Ectodermal cell (in vitro differentiated cells): ENCODE measurements around the gene BTBD9.

Experiments used
- H3K27ac ChIP-seq: 2 replicates; pipeline ENCODE4 v1.7.0; 2013; ENCODE audit warnings: mild to moderate bottlenecking, low read depth, low read length; ENCODE audit not compliant: insufficient read depth, poor library complexity, severe bottlenecking
- H3K27me3 ChIP-seq: 2 replicates; pipeline ENCODE4 v1.7.0; 2013; ENCODE audit warnings: mild to moderate bottlenecking, low read length; ENCODE audit not compliant: insufficient read depth, control insufficient read depth, poor library complexity, severe bottlenecking
- H3K36me3 ChIP-seq: one replicate; pipeline ENCODE4 v1.7.0; 2013; ENCODE audit warnings: low read length; ENCODE audit not compliant: control insufficient read depth, insufficient read depth
- H3K4me1 ChIP-seq: one replicate; pipeline ENCODE4 v1.7.0; 2013; ENCODE audit warnings: low read length; ENCODE audit not compliant: control insufficient read depth, insufficient read depth
- H3K4me3 ChIP-seq: 2 replicates; pipeline ENCODE4 v1.7.0; 2013; ENCODE audit warnings: low read depth, low read length, control low read depth; ENCODE audit not compliant: insufficient read depth
- H3K9me3 ChIP-seq: 2 replicates; pipeline ENCODE4 v1.7.0; 2013; ENCODE audit warnings: mild to moderate bottlenecking, low read length, moderate library complexity; ENCODE audit not compliant: control insufficient read depth
- WGBS, 2 experiments: methylation state at CpG; one replicate each; pipeline ENCODE4 v1.1.7; 2013; ENCODE audit warnings: missing lambda C conversion rate in 2 of 2; 5-methylcytosine and 5-hydroxymethylcytosine counted together

BTBD9 gene

DNA sequence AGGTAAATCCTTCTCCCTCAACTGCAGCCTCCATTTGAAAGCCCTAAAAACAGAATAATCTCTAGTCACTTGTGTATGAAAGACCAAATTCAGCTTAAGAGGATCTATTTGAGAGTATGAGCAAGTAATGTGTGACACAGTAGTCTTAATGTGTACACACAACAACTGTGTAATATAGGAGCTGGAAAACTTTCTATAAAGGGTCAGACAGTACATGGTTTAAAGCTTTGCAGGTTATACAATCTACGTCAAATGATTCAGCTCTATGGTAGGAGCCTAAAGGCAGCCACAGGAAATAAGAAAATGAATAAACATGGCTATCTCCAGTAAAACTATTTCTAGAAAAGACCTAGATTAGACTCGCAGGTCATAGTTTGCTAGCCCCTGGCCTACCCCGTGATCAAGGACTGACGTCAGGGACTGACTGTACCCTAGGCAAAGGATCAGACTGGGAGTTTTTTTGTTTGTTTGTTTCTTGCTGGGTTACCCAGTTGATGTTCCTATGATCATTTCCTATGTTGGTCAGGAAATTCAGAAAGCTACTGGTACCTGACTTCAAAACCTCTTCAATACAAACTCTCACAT, 39.7 kb downstream of the BTBD9 start:
- WGBS, 2 experiments, result 92 to 97% methylated on average over 4 of the region's 4 CpGs
- Histone ChIP-seq H3K4me1 (no peaks in the 10 kb centered on the region), H3K4me3 (no peak overlapping the region), H3K9me3 (no peaks in the 10 kb centered on the region), H3K27me3 (no peaks in the 10 kb centered on the region), H3K27ac (no peak overlapping the region), H3K36me3 (no peaks in the 10 kb centered on the region)

GRCh38 chr6:38599261-38599660, 40.5 kb downstream of the BTBD9 start:
- Histone ChIP-seq H3K36me3 (no peaks in the 10 kb centered on the region), H3K27ac (no peak overlapping the region), H3K27me3 (no peaks in the 10 kb centered on the region), H3K9me3 (no peaks in the 10 kb centered on the region), H3K4me1 (no peaks in the 10 kb centered on the region), H3K4me3 (no peak overlapping the region)
- WGBS, 2 experiments, result 91 to 96% methylated on average over 5 of the region's 5 CpGs

- Histone ChIP-seq H3K27me3 (no peaks in the 10 kb centered on the region), H3K4me1 (no peaks in the 10 kb centered on the region), H3K4me3 (no peak overlapping the region), H3K9me3 (no peaks in the 10 kb centered on the region), H3K36me3 (no peaks in the 10 kb centered on the region), H3K27ac (no peak overlapping the region)
- 100% methylated on average over 2 of the region's 3 CpGs; no CpG with 5 or more reads in 1 of the 2 experiments for WGBS, 2 experiments
Measured at GRCh38 chr6:38593998-38594665, 45.6 kb downstream of the BTBD9 start.

DNA sequence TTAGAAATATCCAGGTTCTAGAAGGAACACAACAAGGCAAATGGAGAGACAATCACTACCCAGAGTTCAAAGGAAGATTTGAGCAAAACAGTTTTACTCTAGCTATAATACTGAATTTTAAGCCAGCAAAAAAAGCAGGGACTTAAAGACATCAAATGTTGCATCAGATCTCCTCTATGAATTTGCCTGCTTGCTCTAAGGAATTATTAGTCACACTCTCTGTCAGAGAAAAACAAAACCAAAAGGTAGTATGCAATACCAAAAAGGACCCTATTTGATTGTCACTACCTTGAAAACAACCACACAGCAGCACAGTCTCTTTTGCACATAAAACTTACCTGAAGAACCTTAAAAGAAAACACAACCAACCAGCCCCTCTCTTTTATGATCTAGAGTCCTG, 46.3 kb downstream of the BTBD9 start:
- Histone ChIP-seq H3K27ac (no peak overlapping the region), H3K4me3 (no peak overlapping the region), H3K27me3 (no peaks in the 10 kb centered on the region), H3K9me3 (no peaks in the 10 kb centered on the region), H3K4me1 (no peaks in the 10 kb centered on the region), H3K36me3 (no peaks in the 10 kb centered on the region)

- no peaks in the 10 kb centered on the region for H3K36me3 ChIP-seq
- H3K9me3 ChIP-seq, result no peaks in the 10 kb centered on the region
- no peak overlapping the region for H3K4me3 ChIP-seq
- H3K27ac ChIP-seq, result no peak overlapping the region
- no peaks in the 10 kb centered on the region for H3K4me1 ChIP-seq
- H3K27me3 ChIP-seq, result no peaks in the 10 kb centered on the region
- 86% methylated on average over 1 of the region's 1 CpG; no CpG with 5 or more reads in 1 of the 2 experiments for WGBS, 2 experiments
Measured at GRCh38 chr6:38591439-38591838, 48.3 kb downstream of the BTBD9 start.

DNA sequence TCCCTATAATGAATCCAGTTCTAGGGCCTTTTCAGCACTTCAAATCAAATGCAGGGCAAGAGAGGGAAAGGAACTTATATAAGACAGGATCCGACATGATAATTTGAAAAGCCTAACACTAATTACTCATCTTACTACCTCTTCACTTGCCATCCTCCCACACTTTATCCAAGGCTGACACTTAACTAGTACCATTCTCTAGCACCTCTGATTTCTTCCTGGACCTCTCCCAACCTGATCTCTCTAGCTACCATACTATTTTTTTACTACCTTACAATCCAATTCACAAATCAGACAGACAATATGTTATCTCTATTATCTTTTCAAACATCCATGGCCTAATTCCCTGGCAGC, 50.4 kb downstream of the BTBD9 start:
- no peaks in the 10 kb centered on the region for H3K9me3 ChIP-seq
- no peak overlapping the region for H3K4me3 ChIP-seq
- H3K27me3 ChIP-seq, result no peaks in the 10 kb centered on the region
- no peaks in the 10 kb centered on the region for H3K36me3 ChIP-seq
- no peaks in the 10 kb centered on the region for H3K4me1 ChIP-seq
- 81 to 93% methylated on average over 1 of the region's 1 CpG for WGBS, 2 experiments
- H3K27ac ChIP-seq, result no peak overlapping the region

GRCh38 chr6:38588631-38589366, 50.9 kb downstream of the BTBD9 start:
- Histone ChIP-seq H3K36me3 (no peaks in the 10 kb centered on the region), H3K27ac (no peak overlapping the region), H3K4me3 (no peak overlapping the region), H3K27me3 (no peaks in the 10 kb centered on the region), H3K4me1 (no peaks in the 10 kb centered on the region), H3K9me3 (no peaks in the 10 kb centered on the region)
- 93 to 96% methylated on average over 2 of the region's 2 CpGs for WGBS, 2 experiments

DNA sequence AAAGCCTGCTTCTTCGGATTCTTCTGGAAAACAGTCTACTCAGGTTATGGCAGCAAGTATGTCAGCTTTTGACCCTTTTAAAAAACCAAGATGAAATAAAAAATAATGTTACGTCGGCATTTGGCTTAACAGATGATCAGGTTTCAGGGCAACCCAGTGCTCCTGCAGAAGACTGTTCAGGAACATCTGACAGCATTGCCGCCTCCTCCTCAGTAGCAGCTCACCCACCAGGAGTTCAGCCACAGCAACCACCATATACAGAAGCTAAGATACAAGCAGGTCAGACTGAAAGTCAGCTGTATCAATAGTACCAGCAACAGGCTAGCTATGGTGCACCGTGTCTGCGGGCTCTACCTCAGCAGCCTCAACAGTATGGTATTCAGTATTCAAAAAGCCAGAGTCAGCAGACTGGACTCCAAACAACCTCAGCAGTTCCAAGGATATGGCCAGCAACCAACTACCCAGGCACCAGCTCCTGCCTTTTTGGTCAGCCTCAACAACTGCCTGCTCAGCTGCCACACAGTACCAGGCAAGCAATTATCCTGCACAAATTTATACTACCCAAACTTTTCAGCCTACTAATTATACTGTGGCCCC, 51.9 kb downstream of the BTBD9 start:
- WGBS, 2 experiments, result 91 to 96% methylated on average over 6 of the region's 6 CpGs
- H3K4me1 ChIP-seq, result no peaks in the 10 kb centered on the region
- no peaks in the 10 kb centered on the region for H3K36me3 ChIP-seq

GRCh38 chr6:38586992-38587391, 52.7 kb downstream of the BTBD9 start:
- Histone ChIP-seq H3K27me3 (no peaks in the 10 kb centered on the region), H3K4me1 (no peaks in the 10 kb centered on the region), H3K9me3 (no peaks in the 10 kb centered on the region), H3K4me3 (no peak overlapping the region), H3K36me3 (no peaks in the 10 kb centered on the region), H3K27ac (no peak overlapping the region)
- 94 to 97% methylated on average over 5 to 6 of the region's 6 CpGs for WGBS, 2 experiments

More for the DNA sequence above, 51.9 kb downstream of the BTBD9 start:
- H3K9me3 ChIP-seq, result no peaks in the 10 kb centered on the region
- no peak overlapping the region for H3K4me3 ChIP-seq
- no peaks in the 10 kb centered on the region for H3K27me3 ChIP-seq
- no peak overlapping the region for H3K27ac ChIP-seq

DNA sequence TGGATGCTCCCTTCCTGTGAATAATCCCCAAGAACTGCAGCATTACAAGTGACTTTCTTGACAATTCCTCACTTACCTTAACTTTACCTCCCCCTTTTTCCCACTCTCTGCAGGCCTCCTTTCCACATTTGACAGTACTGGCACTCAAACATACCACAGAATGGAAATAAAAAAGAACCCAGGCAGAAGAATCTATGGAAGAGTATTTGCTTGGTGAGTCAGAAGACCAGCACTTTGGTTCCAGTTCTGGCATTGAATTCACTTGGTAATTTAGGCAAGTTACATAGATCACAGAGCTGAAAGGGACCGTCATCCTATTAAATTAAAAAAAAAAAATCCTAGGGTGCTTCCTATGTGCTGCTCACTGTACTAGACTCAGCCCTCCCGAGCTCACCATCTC, 55.0 kb downstream of the BTBD9 start:
- WGBS, 2 experiments, result 89 to 97% methylated on average over 2 of the region's 2 CpGs
- no peaks in the 10 kb centered on the region for H3K27me3 ChIP-seq
- H3K27ac ChIP-seq, result no peak overlapping the region
- H3K4me1 ChIP-seq, result no peaks in the 10 kb centered on the region
- H3K4me3 ChIP-seq, result no peak overlapping the region
- no peaks in the 10 kb centered on the region for H3K9me3 ChIP-seq
- no peaks in the 10 kb centered on the region for H3K36me3 ChIP-seq
